Right lobe of liver (tissue), 6 donors: ENCODE data around the gene MDM2. TPM values are rescaled to one million over a fixed set of nuclear protein-coding genes. Genes with fewer than 3 reads are reported as not detected.

ENCODE experiments used
- ATAC-seq, 4 donors: fragments of 200-7000 bp; cut with Tn5 transposase; one replicate each; pipeline ENCODE4 v1.9.1; 2020; ENCODE audit warnings: mild to moderate bottlenecking in 4 of 4, moderate library complexity in 4 of 4
- DNase-seq, 3 donors: peaks; one replicate each; pipeline ENCODE4 v3.0.0-alpha.2; 2020
- H3K27ac ChIP-seq, 3 donors: fragments of 200-600 bp; one replicate each; pipeline ENCODE4 v1.8.0; 2022
- H3K27me3 ChIP-seq, 2 donors: fragments of 200-600 bp; one replicate each; pipeline ENCODE4 v1.8.0; 2022
- H3K36me3 ChIP-seq, 4 donors: fragments of 200-600 bp; sonication (generic) in 1 of 4; one replicate each; pipeline versions ENCODE4 v1.5.1 to v1.8.0; 2017 to 2022; ENCODE audit warnings: control low read depth in 1 of 4
- H3K4me1 ChIP-seq, 4 donors: fragments of 200-600 bp; sonication (generic) in 1 of 4; one replicate each; pipeline versions ENCODE4 v1.5.1 to v1.8.0; 2017 to 2022; ENCODE audit warnings: control low read depth in 1 of 4
- H3K4me3 ChIP-seq, 3 donors: fragments of 200-600 bp; one replicate each; pipeline ENCODE4 v1.8.0; 2022
- H3K9me3 ChIP-seq, 4 donors: fragments of 200-600 bp; sonication (generic) in 1 of 4; one replicate each; pipeline versions ENCODE4 v1.5.1 to v1.8.0; 2017 to 2022; ENCODE audit warnings: control low read depth in 1 of 4
- CTCF ChIP-seq, 4 donors: fragments of 200-600 bp in 3 of 4; fragments of 450-650 bp in 1 of 4; IDR thresholded peaks; one replicate each; pipeline versions ENCODE4 v1.5.1 to v1.8.0; 2016 to 2022; ENCODE audit warnings: antibody characterized with exemption in 4 of 4, mild to moderate bottlenecking in 2 of 4
- POLR2A ChIP-seq: fragments of 450-650 bp; IDR thresholded peaks from one replicate; pipeline ENCODE4 v1.6.1; 2017; ENCODE audit warnings: antibody characterized with exemption, mild to moderate bottlenecking
- WGBS: methylation state at CpG from one replicate; pipeline ENCODE4 v1.1.6; 2018; ENCODE audit warnings: low coverage, low lambda C conversion rate; ENCODE audit not compliant: insufficient coverage; ENCODE audit errors: missing lambda C conversion rate; 5-methylcytosine and 5-hydroxymethylcytosine counted together
- intact Hi-C, 2 donors: fragments of 100-400 bp; cut with DNase I; formaldehyde crosslinking; loops; one replicate each; pipeline versions ENCODE4 v1.11.2 to v1.14.1; 2022
- total RNA-seq, 6 experiments: library from RNA; depleted of rRNA in 2 of 6; stranded (reverse); fragments of >200 nt in 2 of 6; fragmentation: NEBNext Ultra II Directional in 3 of 6; extraction: Animal tissue kit (Norgen Biotek cat#: 25700) in 3 of 6; gene quantifications; one replicate each; pipeline versions ENCODE4 v1.1.0 to v1.2.4, GENCODE V29; 2016 to 2023
- donor health status: DM: no; HTN: yes; CAD: no.
- donor health status: DM: no; HTN: no; CAD: no.
- donor health status: DM: no; HTN: no; CAD: no.
- donor health status: DM: no; HTN: yes; CAD: no.
- donor health status: DM: no; HTN: yes; CAD: no.

MDM2 gene
- total RNA-seq, 6 experiments from 2014 or later = 56.9 to 74.3 (median 64.0) TPM

- ATAC-seq (no peak), DNase-seq (no peak)
- Histone ChIP-seq H3K36me3 (peaks cover 0 to 5% (median 0%) of the 10 kb centered on the region in 4 donors), H3K4me3 (no peak overlapping the region), H3K27ac (no peak overlapping the region), H3K9me3 (no peaks in the 10 kb centered on the region), H3K4me1 (peaks cover 0 to 4% (median 0%) of the 10 kb centered on the region in 4 donors), H3K27me3 (no peaks in the 10 kb centered on the region)
- TF ChIP-seq POLR2A (no peak), CTCF (IDR thresholded peaks at IDR 0.05) (no peak)
- intact Hi-C loops = no loop called here
- 71% methylated on average over 3 of the region's 5 CpGs for WGBS
Observed at GRCh38 chr12:68884251-68884650, 76.3 kb downstream of the MDM2 start.

GRCh38 chr12:68885381-68885780 lies 77.4 kb downstream of the MDM2 start:
- TF ChIP-seq POLR2A (no peak), CTCF (IDR thresholded peaks at IDR 0.05) (no peak)
- WGBS = 80% methylated on average over 1 of the region's 3 CpGs
- peaks cover 0 to 4% (median 0%) of the 10 kb centered on the region in 4 donors for H3K4me1 ChIP-seq
- intact Hi-C loops = no loop called here
- no peak overlapping the region for H3K4me3 ChIP-seq
- H3K27ac ChIP-seq = no peak overlapping the region
- no peak for ATAC-seq
- H3K27me3 ChIP-seq = no peaks in the 10 kb centered on the region
- no peak for DNase-seq
- no peaks in the 10 kb centered on the region for H3K9me3 ChIP-seq
- H3K36me3 ChIP-seq = peaks cover 0 to 5% (median 0%) of the 10 kb centered on the region in 4 donors

GRCh38 chr12:68886636-68887572 lies 78.9 kb downstream of the MDM2 start:
- TF ChIP-seq CTCF (IDR thresholded peaks at IDR 0.05) (no peak), POLR2A (no peak)
- 42% methylated on average over 5 of the region's 5 CpGs for WGBS
- intact Hi-C loops = no loop called here
- peak overlapping the region in 2 of 3 donors; percentile 11 to 13 for H3K27ac ChIP-seq
- no peaks in the 10 kb centered on the region for H3K9me3 ChIP-seq
- H3K4me3 ChIP-seq = peak overlapping the region in 1 of 3 donors; percentile 8
- H3K27me3 ChIP-seq = no peaks in the 10 kb centered on the region
- peaks cover 0 to 5% (median 0%) of the 10 kb centered on the region in 4 donors for H3K36me3 ChIP-seq
- H3K4me1 ChIP-seq = peaks cover 0 to 4% (median 0%) of the 10 kb centered on the region in 4 donors
- DNase-seq (no peak), ATAC-seq (peak; percentile 75 to 89 (median 80))

GRCh38 chr12:68887641-68888040 lies 79.7 kb downstream of the MDM2 start:
- Histone ChIP-seq H3K4me1 (peaks cover 0 to 4% (median 0%) of the 10 kb centered on the region in 4 donors), H3K9me3 (no peaks in the 10 kb centered on the region), H3K27ac (no peak overlapping the region), H3K4me3 (no peak overlapping the region), H3K36me3 (peaks cover 0 to 5% (median 0%) of the 10 kb centered on the region in 4 donors), H3K27me3 (no peaks in the 10 kb centered on the region)
- ATAC-seq (no peak), DNase-seq (no peak)
- TF ChIP-seq POLR2A (no peak), CTCF (IDR thresholded peaks at IDR 0.05) (no peak)
- WGBS = 88% methylated on average over 1 of the region's 1 CpG
- intact Hi-C loops = no loop called here
